ENCODE data around the gene NR2E1. TPM values are rescaled to one million over a fixed set of nuclear protein-coding genes. Genes with fewer than 3 reads are reported as not detected.

Gene NR2E1
- not detected for total RNA-seq
- long read RNA-seq = 0 reads

GRCh38 chr6:108165714-108166663 is at the start of gene NR2E1:
Gene NR2E1, plus strand, starts transcription at chr6:108166022. Its CDS starts 744 bp downstream, at chr6:108166766.
- Histone ChIP-seq H3K27me3 (peaks cover 100% of the 10 kb centered on the region), H3K4me1 (peaks cover 50% of the 10 kb centered on the region), H3K36me3 (no peaks in the 10 kb centered on the region), H3K9me3 (no peaks in the 10 kb centered on the region), H3K4me3 (peak within 1 kb of the TSS; percentile 4), H3K27ac (no peak within 1 kb of the TSS)
- DNase-seq (no peak), ATAC-seq (no peak)
- no peak for TF ChIP-seq CTCF (IDR thresholded peaks at IDR 0.05)
- intact Hi-C loops (cut with DNase I) = no loop called here

- TF ChIP-seq CTCF (IDR thresholded peaks at IDR 0.05) = no peak
- Histone ChIP-seq H3K9me3 (no peaks in the 10 kb centered on the region), H3K4me1 (peaks cover 45% of the 10 kb centered on the region), H3K36me3 (no peaks in the 10 kb centered on the region), H3K27me3 (peaks cover 86% of the 10 kb centered on the region), H3K4me3 (peak overlapping the region; percentile 81), H3K27ac (no peak overlapping the region)
- intact Hi-C loops (cut with DNase I) = loop anchor here (10.0 kb wide), 2 partner anchors 378 to 408 kb away; no protein-coding TSS in a partner anchor
- ATAC-seq (no peak), DNase-seq (peak; percentile 63)
Observed at GRCh38 chr6:108116546-108117426, 49.0 kb upstream of the NR2E1 start.

DNA sequence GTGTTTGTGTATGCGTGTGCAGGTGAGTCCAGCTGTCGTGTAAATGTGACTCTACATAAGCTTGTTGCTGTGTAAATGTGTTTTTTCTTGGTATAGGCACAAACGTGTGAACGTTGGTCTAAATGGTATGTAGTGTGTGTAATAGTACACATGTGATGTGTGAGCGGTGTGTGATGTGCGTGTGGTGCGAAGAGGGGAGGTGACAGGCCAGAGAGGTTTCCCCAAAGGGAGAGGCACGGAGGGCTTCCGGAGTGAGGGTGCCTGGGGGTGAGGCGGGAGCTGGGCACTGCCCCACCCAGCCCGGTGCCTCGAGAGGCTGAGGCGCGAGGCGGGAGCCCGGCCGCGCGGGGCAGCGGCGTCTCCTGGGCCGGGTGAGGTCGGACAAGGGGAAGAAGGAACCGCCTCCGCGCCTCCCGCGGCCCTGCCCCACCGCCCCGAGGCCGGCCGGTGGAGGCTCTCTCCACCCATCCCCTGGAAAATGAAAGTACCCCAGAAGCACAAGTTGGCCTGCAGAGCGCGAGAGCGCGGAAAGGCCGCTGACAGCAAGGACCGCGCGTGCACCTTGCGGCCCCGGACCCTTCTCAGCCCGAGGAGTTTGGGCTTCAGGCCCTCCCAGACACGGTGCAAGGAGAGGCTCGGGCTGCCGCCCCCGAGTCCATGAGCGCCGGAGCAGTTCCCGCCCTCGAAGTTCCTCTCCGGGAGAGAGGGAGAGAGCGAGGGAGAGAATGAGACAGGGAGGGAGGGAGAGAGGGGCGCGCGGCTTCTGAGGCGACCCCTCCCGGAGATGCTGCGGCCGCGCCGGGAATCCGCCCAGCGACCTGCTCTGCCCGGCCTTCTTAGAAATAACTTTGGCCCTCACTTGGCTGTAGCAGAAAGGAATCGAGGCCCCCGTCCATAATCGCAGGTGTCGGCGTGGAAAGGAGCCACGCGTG is 48.1 kb upstream of the NR2E1 start:
- ATAC-seq (peak; percentile 78), DNase-seq (peak; percentile 79)
- no peaks in the 10 kb centered on the region for H3K9me3 ChIP-seq
- H3K4me3 ChIP-seq = peak overlapping the region; percentile 81
- H3K4me1 ChIP-seq = peaks cover 45% of the 10 kb centered on the region
- H3K27me3 ChIP-seq = peaks cover 88% of the 10 kb centered on the region
- H3K27ac ChIP-seq = no peak overlapping the region
- no peaks in the 10 kb centered on the region for H3K36me3 ChIP-seq
- intact Hi-C loops (cut with DNase I) = loop anchor here (10.0 kb wide), 2 partner anchors 377 to 407 kb away; no protein-coding TSS in a partner anchor
- TF ChIP-seq CTCF (IDR thresholded peaks at IDR 0.05) = no peak

DNA sequence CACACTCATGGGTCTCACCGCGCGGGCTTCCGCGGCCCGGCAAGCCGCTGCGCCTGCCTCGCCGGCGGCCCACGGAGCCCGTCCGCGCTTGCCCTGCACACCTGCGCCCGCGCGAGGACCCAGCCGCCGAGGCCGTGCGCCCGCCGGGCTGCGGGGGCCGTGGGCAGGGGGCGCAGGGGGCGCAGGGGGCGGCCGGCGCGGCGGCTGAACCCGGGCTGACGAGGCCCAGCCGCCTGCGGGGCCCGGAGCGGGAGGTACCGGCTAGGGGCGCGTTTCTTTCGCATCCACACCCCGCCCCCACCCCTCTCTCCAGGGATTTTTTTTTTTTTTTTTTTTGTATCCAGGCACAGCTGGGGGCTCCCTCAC is 47.5 kb upstream of the NR2E1 start:
- no peak for TF ChIP-seq CTCF (IDR thresholded peaks at IDR 0.05)
- Histone ChIP-seq H3K4me3 (peak overlapping the region; percentile 81), H3K4me1 (peaks cover 45% of the 10 kb centered on the region), H3K36me3 (no peaks in the 10 kb centered on the region), H3K27me3 (peaks cover 93% of the 10 kb centered on the region), H3K27ac (no peak overlapping the region), H3K9me3 (no peaks in the 10 kb centered on the region)
- intact Hi-C loops (cut with DNase I) = loop anchor here (10.0 kb wide), 2 partner anchors 376 to 406 kb away; no protein-coding TSS in a partner anchor
- ATAC-seq (no peak), DNase-seq (no peak)
